A549 (cell line): ENCODE data around the gene RNF217. TPM values are rescaled to one million over a fixed set of nuclear protein-coding genes. Genes with fewer than 3 reads are reported as not detected.

Experiments used
- ATAC-seq, 2 experiments: fragments of 200-7000 bp in 1 of 2; fragments of >200 bp in 1 of 2; cut with Nextera tagmentation in 1 of 2; cut with Tn5 transposase in 1 of 2; 3 replicates each; pipeline versions ENCODE4 v1.8.0 to v1.9.1; 2018 to 2020; ENCODE audit warnings: mild to moderate bottlenecking in 1 of 2, moderate library complexity in 1 of 2
- CTCF ChIA-PET: fragments of 300-600 bp; sonication (Branson Sonifier 250); formaldehyde crosslinking; extraction: SDS; loops from one replicate; lab custom pipeline; 2021; ENCODE audit warnings: antibody characterized with exemption, inconsistent platforms; lab: Yijun Ruan, JAX
- POLR2A ChIA-PET: fragments of 350-600 bp; formaldehyde crosslinking; extraction: SDS; loops from one replicate; lab custom pipeline; 2021; ENCODE audit warnings: antibody characterized with exemption, inconsistent platforms; lab: Yijun Ruan, JAX
- DNase-seq, 2 experiments: peaks; one replicate each; pipeline versions ENCODE4 v3.0.0 to v3.0.0-alpha.2; 2011 to 2016; ENCODE audit warnings: low read depth in 1 of 2, low spot score in 1 of 2
- FAIRE-seq: peaks from 2 replicates; lab custom pipeline; 2011; peaks lifted over from hg19 to GRCh38; lab: Jason Lieb, UNC
- H3K27ac ChIP-seq, 2 experiments: fragments of >200 bp; sonication (Bioruptor Twin); formaldehyde crosslinking; 3 replicates each; pipeline ENCODE4 v1.5.1; 2016 to 2017
- H3K4me1 ChIP-seq: fragments of >200 bp; sonication (Bioruptor Twin); formaldehyde crosslinking; 3 replicates; pipeline ENCODE4 v1.6.1; 2016
- H3K4me2 ChIP-seq: fragments of >200 bp; sonication (Bioruptor Twin); formaldehyde crosslinking; 3 replicates; pipeline ENCODE4 v1.6.1; 2016
- H3K4me3 ChIP-seq: fragments of >200 bp; sonication (Bioruptor Twin); formaldehyde crosslinking; 3 replicates; pipeline ENCODE4 v1.5.1; 2016
- H3K9me3 ChIP-seq: fragments of >200 bp; sonication (Bioruptor Twin); formaldehyde crosslinking; 3 replicates; pipeline ENCODE4 v1.6.1; 2016
- ATOH8 ChIP-seq: fragments of 250-450 bp; sonication (Bioruptor Pico); IDR thresholded peaks from 2 replicates; pipeline ENCODE4 v1.5.0; 2020; ENCODE audit warnings: low read depth, mild to moderate bottlenecking, moderate library complexity
- BCL3 ChIP-seq: fragments of >200 bp; sonication (Bioruptor Twin); formaldehyde crosslinking; IDR thresholded peaks from 3 replicates; pipeline ENCODE4 v1.6.1; 2016
- BHLHE40 ChIP-seq: IDR thresholded peaks from 2 replicates; pipeline ENCODE4 v1.6.1; 2012; ENCODE audit warnings: low read depth, low read length, inconsistent platforms
- CHD2 ChIP-seq: fragments of 150-350 bp; IDR thresholded peaks from 2 replicates; pipeline ENCODE4 v1.6.1; 2014; ENCODE audit warnings: low read length; ENCODE audit not compliant: partially characterized antibody
- EHMT2 ChIP-seq: fragments of 200-600 bp; sonication (generic); IDR thresholded peaks from 2 replicates; pipeline ENCODE4 v1.6.1; 2016; ENCODE audit warnings: antibody characterized with exemption, low read depth, mild to moderate bottlenecking, moderate library complexity
- EP300 ChIP-seq, 2 experiments: fragments of >200 bp; sonication (Bioruptor Twin); formaldehyde crosslinking; IDR thresholded peaks; 2 replicates in 1 of 2; 3 replicates in 1 of 2; pipeline ENCODE4 v1.6.1; 2016 to 2017
- HDAC2 ChIP-seq: fragments of 200-600 bp; sonication (generic); IDR thresholded peaks from 2 replicates; pipeline ENCODE4 v1.6.1; 2016
- HES2 ChIP-seq: fragments of >200 bp; sonication (Bioruptor Twin); formaldehyde crosslinking; IDR thresholded peaks from 2 replicates; pipeline ENCODE4 v1.6.1; 2016
- HMGXB4 ChIP-seq: fragments of 250-450 bp; sonication (Bioruptor Pico); IDR thresholded peaks from 2 replicates; pipeline ENCODE4 v1.5.0; 2021; ENCODE audit warnings: mild to moderate bottlenecking, moderate library complexity, borderline replicate concordance
- HOXA7 ChIP-seq: fragments of 250-450 bp; sonication (Bioruptor Pico); IDR thresholded peaks from 2 replicates; pipeline ENCODE4 v1.5.0; 2020; ENCODE audit warnings: mild to moderate bottlenecking, moderate library complexity
- HOXB5 ChIP-seq: fragments of 250-450 bp; sonication (Bioruptor Pico); IDR thresholded peaks from 2 replicates; pipeline ENCODE4 v1.5.0; 2020; ENCODE audit warnings: mild to moderate bottlenecking, moderate library complexity
- JUNB ChIP-seq: fragments of >200 bp; sonication (Bioruptor Twin); formaldehyde crosslinking; IDR thresholded peaks from 2 replicates; pipeline ENCODE4 v1.6.1; 2016
- KDM1A ChIP-seq: fragments of 200-600 bp; sonication (generic); IDR thresholded peaks from 2 replicates; pipeline ENCODE4 v1.6.1; 2016; ENCODE audit warnings: low read depth, mild to moderate bottlenecking
- KDM5A ChIP-seq: fragments of 200-600 bp; sonication (generic); IDR thresholded peaks from 2 replicates; pipeline ENCODE4 v1.6.1; 2016; ENCODE audit warnings: antibody characterized with exemption, mild to moderate bottlenecking
- MAZ ChIP-seq: fragments of 150-350 bp; IDR thresholded peaks from 2 replicates; pipeline ENCODE4 v1.6.1; 2014; ENCODE audit warnings: antibody characterized with exemption, low read depth, low read length, borderline replicate concordance
- NFE2L2 ChIP-seq: fragments of 150-350 bp; conservative IDR thresholded peaks from 2 replicates; pipeline ENCODE4 v1.6.1; 2014; ENCODE audit warnings: low read length
- REST ChIP-seq: fragments of 200-600 bp; sonication (generic); IDR thresholded peaks from 2 replicates; pipeline ENCODE4 v1.6.1; 2016; ENCODE audit warnings: antibody characterized with exemption, mild to moderate bottlenecking, moderate library complexity
- RNF2 ChIP-seq: fragments of 200-600 bp; sonication (generic); IDR thresholded peaks from 2 replicates; pipeline ENCODE4 v1.6.1; 2016; ENCODE audit warnings: low read depth, mild to moderate bottlenecking, antibody characterized with exemption, moderate library complexity, borderline replicate concordance
- SREBF2 ChIP-seq: fragments of 450-650 bp; IDR thresholded peaks from 2 replicates; pipeline ENCODE4 v1.6.1; 2014; ENCODE audit warnings: mild to moderate bottlenecking, moderate library complexity
- ZC3H11A ChIP-seq: fragments of 450-650 bp; IDR thresholded peaks from 2 replicates; pipeline ENCODE4 v1.6.1; 2014; ENCODE audit warnings: antibody characterized with exemption, mild to moderate bottlenecking
- ZNF302 ChIP-seq: fragments of 250-450 bp; sonication (Bioruptor Pico); IDR thresholded peaks from 2 replicates; pipeline ENCODE4 v1.9.0; 2021; ENCODE audit warnings: inconsistent platforms, mild to moderate bottlenecking, moderate library complexity
- WGBS: methylation state at CpG from one replicate; pipeline ENCODE4 v1.1.6; 2017; ENCODE audit errors: missing lambda C conversion rate; 5-methylcytosine and 5-hydroxymethylcytosine counted together
- polyA plus RNA-seq, 4 experiments: library from polyadenylated mRNA; depleted of rRNA in 3 of 4; stranded (reverse); fragments of >200 nt; fragmentation: RNase III in 1 of 4; extraction: RNeasy Plus Mini Kit Qiagen cat#74134 plus additional on column Dnase treatment in 1 of 4; gene quantifications; 2 replicates in 3 of 4; 3 replicates in 1 of 4; pipeline ENCODE4 v1.2.3, GENCODE V29; 2011 to 2017
- TF ChIP-seq, protein P1 (sequence below): fragments of 150-350 bp; IDR thresholded peaks from 2 replicates; pipeline ENCODE4 v1.6.1; 2014; ENCODE audit warnings: low read depth, mild to moderate bottlenecking, low read length

RNF217 gene
- polyA plus RNA-seq, 2 of the 4 experiments (the other 2 are of a cell fraction): 5.7 to 20.0 TPM

DNA sequence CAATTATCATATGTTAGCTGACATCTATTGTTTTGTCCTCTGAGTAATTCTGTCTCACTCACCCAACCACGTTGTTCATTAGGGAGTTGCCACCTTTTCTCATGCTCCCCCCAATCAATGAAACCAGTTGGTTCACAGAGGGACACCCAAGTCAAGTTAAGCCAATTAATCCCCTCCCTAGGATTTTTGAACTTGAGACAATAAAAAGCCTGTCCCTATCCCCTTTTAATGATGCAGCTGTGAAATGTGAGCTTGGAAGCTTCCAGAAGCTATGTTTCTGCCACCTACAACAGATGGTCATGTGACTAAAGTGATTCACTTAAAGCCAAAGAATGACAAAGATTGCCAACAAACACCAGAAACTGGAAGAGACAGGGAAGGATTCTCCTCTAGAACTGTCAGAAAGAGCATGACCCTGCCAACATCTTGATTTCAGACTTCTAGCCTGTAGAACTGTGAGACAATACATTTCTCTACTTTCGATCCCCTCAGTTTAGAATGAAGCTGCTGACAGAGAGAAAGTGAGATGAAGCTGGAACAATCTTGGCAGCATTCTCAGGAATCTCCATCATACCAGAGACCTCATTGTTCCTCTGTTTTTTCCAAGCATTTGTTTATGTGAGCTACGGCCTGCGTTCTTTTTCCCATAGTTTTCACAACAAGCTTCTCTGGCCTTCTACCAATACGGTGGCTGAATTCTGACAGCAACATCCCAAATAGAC is 133.5 kb downstream of the RNF217 start:
- TF ChIP-seq SREBF2 (no peak), MAZ (no peak), JUNB (no peak), REST (no peak), EP300 (IDR thresholded peaks at IDR 0.05) (no peak)
- CTCF ChIA-PET: interaction anchor here (0.7 to 1.0 kb wide), 2 partner anchors 18 to 225 kb away, joined by 3 to 4 read pairs; no protein-coding TSS in a partner anchor
- Histone ChIP-seq H3K4me1 (peaks cover 8% of the 10 kb centered on the region; the same call in 2 of the 3 replicates), H3K4me3 (no peak overlapping the region), H3K9me3 (no peaks in the 10 kb centered on the region), H3K27ac (no peak overlapping the region), H3K4me2 (no peak overlapping the region)
- FAIRE-seq (no peak), ATAC-seq (no peak), DNase-seq (no peak)
- WGBS: 90% methylated on average over 5 of the region's 5 CpGs
- POLR2A ChIA-PET: interaction anchor here (0.8 kb wide), 1 partner anchor 9 kb away, joined by 3 read pairs; no protein-coding TSS in a partner anchor

DNA sequence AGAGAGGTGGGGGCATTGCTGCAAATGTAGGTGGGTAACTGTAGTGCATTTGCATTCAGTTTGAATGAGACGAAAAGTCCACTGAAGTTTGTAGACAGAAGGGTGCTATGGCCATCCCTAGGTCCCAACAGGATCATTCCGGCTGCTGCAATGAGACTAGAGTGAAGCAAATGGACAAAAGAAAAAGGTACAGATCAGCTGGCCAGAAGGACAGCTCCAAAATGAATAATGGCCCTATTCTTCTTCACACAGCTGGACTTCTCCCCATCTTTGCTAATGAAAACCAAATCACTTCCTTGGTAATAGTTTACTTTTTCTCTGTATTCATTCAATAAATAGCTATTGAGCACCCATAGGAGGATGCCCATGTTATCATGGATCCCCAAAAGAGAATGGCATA is 134.9 kb downstream of the RNF217 start:
- 89% methylated on average over 2 of the region's 2 CpGs for WGBS
- DNase-seq (no peak), FAIRE-seq (no peak), ATAC-seq (no peak)
- peaks cover 22% of the 10 kb centered on the region for H3K4me1 ChIP-seq
- H3K4me3 ChIP-seq: no peak overlapping the region
- ChIA-PET POLR2A (no interaction called here), CTCF (interaction anchor here (0.9 kb wide), 1 partner anchor 96 kb away, joined by 3 read pairs; no protein-coding TSS in a partner anchor)
- H3K27ac ChIP-seq: no peak overlapping the region
- H3K9me3 ChIP-seq: no peaks in the 10 kb centered on the region
- H3K4me2 ChIP-seq: no peak overlapping the region
- TF ChIP-seq MAZ (no peak), EHMT2 (no peak), ZNF302 (no peak), KDM1A (no peak), HDAC2 (no peak), BHLHE40 (no peak), ZC3H11A (no peak), NFE2L2 (no peak), HOXA7 (CRISPR knock-in tag) (no peak), ATOH8 (no peak), REST (no peak), HES2 (no peak), KDM5A (no peak), BCL3 (no peak), RNF2 (no peak), CHD2 (no peak), HMGXB4 (no peak), EP300 (IDR thresholded peaks at IDR 0.05) (no peak), HOXB5 (no peak)
- TF ChIP-seq, protein P1, sequence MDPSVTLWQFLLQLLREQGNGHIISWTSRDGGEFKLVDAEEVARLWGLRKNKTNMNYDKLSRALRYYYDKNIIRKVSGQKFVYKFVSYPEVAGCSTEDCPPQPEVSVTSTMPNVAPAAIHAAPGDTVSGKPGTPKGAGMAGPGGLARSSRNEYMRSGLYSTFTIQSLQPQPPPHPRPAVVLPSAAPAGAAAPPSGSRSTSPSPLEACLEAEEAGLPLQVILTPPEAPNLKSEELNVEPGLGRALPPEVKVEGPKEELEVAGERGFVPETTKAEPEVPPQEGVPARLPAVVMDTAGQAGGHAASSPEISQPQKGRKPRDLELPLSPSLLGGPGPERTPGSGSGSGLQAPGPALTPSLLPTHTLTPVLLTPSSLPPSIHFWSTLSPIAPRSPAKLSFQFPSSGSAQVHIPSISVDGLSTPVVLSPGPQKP: no peak
